Fibroblast of skin of right quadriceps (primary cell): ENCODE data around the gene CTNNA3.

ENCODE experiments used
- DNase-seq: peaks from one replicate; pipeline ENCODE4 v3.0.0-alpha.2; 2013

The CTNNA3 gene

DNA sequence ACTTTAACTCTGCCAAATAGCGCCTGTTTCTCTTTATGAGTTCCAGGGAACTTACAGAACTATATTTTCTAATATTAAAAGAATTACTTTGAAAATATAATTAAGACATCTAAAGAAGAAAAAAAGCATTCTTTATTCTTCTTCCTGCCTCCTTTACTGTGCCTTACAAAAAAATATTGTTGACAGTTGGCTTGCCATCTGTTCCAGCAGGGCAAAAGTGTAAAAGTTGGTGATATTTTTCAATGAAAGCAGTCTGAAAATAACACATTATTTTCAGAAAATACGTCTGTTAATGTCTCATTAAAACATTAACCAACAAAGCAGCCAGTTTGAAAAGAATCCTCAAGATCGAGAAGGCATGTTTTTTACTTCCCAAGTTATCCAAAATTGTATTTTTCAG, 1802.3 kb downstream of the CTNNA3 start:
- DNase-seq = no peak

GRCh38 chr10:65892284-65892683, 1803.7 kb downstream of the CTNNA3 start:
- DNase-seq = no peak

DNA sequence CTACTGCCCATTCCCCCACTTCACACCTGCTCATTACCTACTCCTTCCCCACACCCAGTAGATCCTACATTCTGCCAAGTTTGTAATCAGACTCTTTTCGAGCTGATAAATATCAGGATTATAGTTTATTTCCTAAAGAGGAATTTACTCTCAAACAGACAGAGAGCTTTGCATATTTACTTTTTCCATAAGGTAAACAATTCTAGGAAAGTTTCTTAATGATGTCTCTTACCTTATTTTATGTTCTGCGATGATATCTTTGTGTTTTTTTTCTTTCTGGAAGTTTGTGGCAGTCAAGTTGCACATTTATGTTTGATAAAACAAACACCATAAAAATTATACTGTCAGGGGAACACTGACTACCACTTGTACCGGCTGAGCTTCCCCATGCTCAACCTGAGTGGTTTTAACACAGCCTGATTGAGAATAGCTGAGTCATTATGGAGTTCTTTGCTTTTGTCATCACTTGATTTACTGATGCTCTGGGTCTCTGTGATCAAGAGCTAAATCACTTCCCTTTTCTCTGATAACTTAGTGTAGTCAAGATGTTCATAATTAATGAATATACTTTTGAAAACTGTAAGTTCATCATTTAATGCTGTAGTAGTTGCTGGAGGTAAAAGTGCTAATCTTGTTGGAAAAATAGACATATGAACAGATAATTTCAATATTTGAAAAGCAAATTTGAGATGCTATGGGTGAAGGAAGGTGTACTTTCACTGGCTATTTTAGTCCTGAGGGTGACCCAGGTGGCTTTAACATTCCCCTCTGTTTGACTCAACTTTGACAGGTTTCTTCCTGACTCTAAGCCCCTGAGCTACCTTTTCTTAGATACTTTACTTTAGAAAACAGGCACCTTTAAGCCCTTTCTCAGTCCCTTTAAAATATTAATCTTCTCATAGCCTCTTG, 1804.7 kb downstream of the CTNNA3 start:
- no peak for DNase-seq

GRCh38 chr10:65864529-65864928, 1831.5 kb downstream of the CTNNA3 start:
- DNase-seq = no peak

GRCh38 chr10:65864036-65864435, 1832.0 kb downstream of the CTNNA3 start:
- no peak for DNase-seq
